K562 (cell line): ENCODE data around the gene CKAP2. TPM values are rescaled to one million over a fixed set of nuclear protein-coding genes. Genes with fewer than 3 reads are reported as not detected.
A peak's percentile ranks its signal among the peaks of the same experiment; 100 is the strongest.

Experiments
- ATAC-seq: fragments of 200-7000 bp; cut with Tn5 transposase; 3 replicates; pipeline ENCODE4 v1.9.1; 2020; ENCODE audit warnings: moderate library complexity
- BruUV-seq: library from RNA; stranded (reverse); fragments of 400-500 nt; replicated peaks from 2 replicates; lab custom pipeline; 2021; lab: Mats Ljungman, UMichigan
- CTCF ChIA-PET: fragments of 300-600 bp; formaldehyde crosslinking; extraction: SDS; loops from one replicate; lab custom pipeline; 2021; ENCODE audit warnings: low intra/inter-chr PET ratio; lab: Yijun Ruan, JAX
- POLR2A ChIA-PET: fragments of 300-600, 350-650 bp; sonication (Branson Sonifier 250); formaldehyde crosslinking; extraction: SDS; loops from one replicate; lab custom pipeline; 2021; ENCODE audit warnings: antibody characterized with exemption, inconsistent platforms; lab: Yijun Ruan, JAX
- DNase-seq, 4 experiments: peaks; one replicate each; pipeline versions ENCODE4 v3.0.0 to v3.0.0-alpha.2; 2011 to 2018; ENCODE audit warnings: low spot score in 3 of 4, mixed read lengths in 3 of 4; ENCODE audit errors: extremely low read depth in 1 of 4
- FAIRE-seq: peaks from 2 replicates; lab custom pipeline; 2011; peaks lifted over from hg19 to GRCh38; lab: Jason Lieb, UNC
- H2AFZ ChIP-seq: 2 replicates; pipeline ENCODE4 v1.6.0; 2011; ENCODE audit warnings: low read depth, low read length, control low read depth, inconsistent platforms
- H3K27ac ChIP-seq: fragments of 200-600 bp; 3 replicates; pipeline ENCODE4 v1.8.0; 2011; ENCODE audit warnings: low read depth, mild to moderate bottlenecking, control low read depth, inconsistent platforms, low read length, moderate library complexity, mixed read lengths; ENCODE audit errors: extremely low read depth
- H3K27me3 ChIP-seq, 2 experiments: fragments of 300-600 bp in 1 of 2; 2 replicates in 1 of 2; 3 replicates in 1 of 2; pipeline versions ENCODE4 v1.6.0 to v1.8.0; 2011; ENCODE audit warnings: inconsistent platforms in 2 of 2, low read length in 2 of 2, mild to moderate bottlenecking in 1 of 2, mixed read lengths in 1 of 2, moderate library complexity in 1 of 2; ENCODE audit not compliant: control insufficient read depth in 2 of 2, insufficient read depth in 2 of 2
- H3K36me3 ChIP-seq: fragments of 300-600 bp; 3 replicates; pipeline ENCODE4 v1.8.0; 2011; ENCODE audit warnings: mild to moderate bottlenecking, low read length, inconsistent platforms; ENCODE audit not compliant: control insufficient read depth, insufficient read depth
- H3K4me1 ChIP-seq, 2 experiments: fragments of 200-600 bp in 1 of 2; replicated peaks in 1 of 2; 2 replicates in 1 of 2; 3 replicates in 1 of 2; pipeline versions ENCODE4 v1.5.1 to v1.8.0; 2011; ENCODE audit warnings: inconsistent platforms in 2 of 2, low read length in 2 of 2, mild to moderate bottlenecking in 1 of 2, mixed read lengths in 1 of 2, moderate library complexity in 1 of 2; ENCODE audit not compliant: control insufficient read depth in 2 of 2, insufficient read depth in 2 of 2
- H3K4me2 ChIP-seq: 2 replicates; pipeline ENCODE4 v1.6.1; 2011; ENCODE audit warnings: low read length, control low read depth, inconsistent platforms, mixed read lengths; ENCODE audit not compliant: insufficient read depth
- H3K4me3 ChIP-seq: fragments of 200-600 bp; sonication (generic), shearing (Covaris generic); 2 replicates; pipeline ENCODE4 v1.5.1; 2016; ENCODE audit warnings: control low read depth, inconsistent platforms
- H3K79me2 ChIP-seq: fragments of 200-600 bp; 3 replicates; pipeline ENCODE4 v1.8.0; 2011; ENCODE audit warnings: low read length, inconsistent platforms; ENCODE audit not compliant: control insufficient read depth, insufficient read depth
- H3K9ac ChIP-seq, 2 experiments: 2 replicates each; pipeline versions ENCODE4 v1.6.0 to v1.6.1; 2011; ENCODE audit warnings: low read depth in 2 of 2, low read length in 2 of 2, control low read depth in 1 of 2, inconsistent platforms in 1 of 2, mild to moderate bottlenecking in 1 of 2, mixed read lengths in 1 of 2; ENCODE audit not compliant: insufficient read depth in 1 of 2
- H3K9me1 ChIP-seq: one replicate; pipeline ENCODE4 v1.6.0; 2011; ENCODE audit warnings: inconsistent platforms, mild to moderate bottlenecking, low read length, moderate library complexity; ENCODE audit not compliant: control insufficient read depth, insufficient read depth
- H3K9me3 ChIP-seq: replicated peaks from 2 replicates; pipeline ENCODE4 v1.5.1; 2011; ENCODE audit warnings: low read depth, low read length, inconsistent platforms; ENCODE audit not compliant: control insufficient read depth, insufficient read depth
- H4K20me1 ChIP-seq: replicated peaks from 2 replicates; pipeline ENCODE4 v1.6.1; 2011; ENCODE audit warnings: low read length, inconsistent platforms, mixed read lengths; ENCODE audit not compliant: control insufficient read depth, insufficient read depth
- ARNT ChIP-seq, 2 experiments: fragments of 450-650 bp; IDR thresholded peaks; 2 replicates each; pipeline ENCODE4 v1.6.1; 2016; ENCODE audit warnings: mild to moderate bottlenecking in 1 of 2
- COPS2 ChIP-seq: fragments of 450-650 bp; conservative IDR thresholded peaks from 2 replicates; pipeline ENCODE4 v1.6.1; 2016; ENCODE audit warnings: mild to moderate bottlenecking, moderate library complexity
- CTCF ChIP-seq, 3 experiments: IDR thresholded peaks in 2 of 3; conservative IDR thresholded peaks in 1 of 3; 2 replicates each; pipeline ENCODE4 v1.5.1; 2011 to 2012; ENCODE audit warnings: low read length in 3 of 3, mild to moderate bottlenecking in 3 of 3, control low read depth in 2 of 3, improper control_type of control experiment in 1 of 3, inconsistent platforms in 1 of 3, low read depth in 1 of 3, mixed read lengths in 1 of 3, moderate library complexity in 1 of 3; ENCODE audit not compliant: insufficient read depth in 2 of 3
- FOSL1 ChIP-seq: fragments of 200-800 bp; sonication (Bioruptor generic); conservative IDR thresholded peaks from 2 replicates; pipeline ENCODE4 v1.6.1; 2016; ENCODE audit warnings: missing genetic modification characterization, missing compliant biosample characterization
- KHSRP ChIP-seq: fragments of 450-650 bp; IDR thresholded peaks from 2 replicates; pipeline ENCODE4 v1.6.1; 2017
- NR2C2 ChIP-seq, 2 experiments: fragments of 200-800 bp in 1 of 2; sonication (Bioruptor generic) in 1 of 2; sonication (generic) in 1 of 2; formaldehyde crosslinking in 1 of 2; IDR thresholded peaks; 2 replicates each; pipeline versions ENCODE4 v1.6.1 to v1.8.0; 2016 to 2022; ENCODE audit warnings: mild to moderate bottlenecking in 1 of 2, missing compliant biosample characterization in 1 of 2, missing genetic modification characterization in 1 of 2, missing genetic modification reagents in 1 of 2
- RBM14 ChIP-seq: fragments of 200-400 bp; formaldehyde crosslinking; IDR thresholded peaks from 2 replicates; pipeline ENCODE4 v1.6.1; 2018; ENCODE audit warnings: low read depth, mild to moderate bottlenecking, low read length, moderate library complexity, borderline replicate concordance; ENCODE audit not compliant: insufficient read depth
- SAFB ChIP-seq: fragments of 200-400 bp; formaldehyde crosslinking; IDR thresholded peaks from 2 replicates; pipeline ENCODE4 v1.6.1; 2017; ENCODE audit warnings: low read depth, low read length, borderline replicate concordance
- TFE3 ChIP-seq: fragments of 450-650 bp; formaldehyde crosslinking; IDR thresholded peaks from 2 replicates; pipeline ENCODE4 v1.4.0; 2020; ENCODE audit warnings: mild to moderate bottlenecking, mixed read lengths
- YBX1 ChIP-seq: fragments of 450-650 bp; IDR thresholded peaks from 2 replicates; pipeline ENCODE4 v1.7.1; 2016; ENCODE audit warnings: mild to moderate bottlenecking
- ZFP30 ChIP-seq: fragments of 250-450 bp; sonication (Bioruptor Pico); IDR thresholded peaks from 2 replicates; pipeline ENCODE4 v1.8.0; 2022; ENCODE audit warnings: moderate library complexity, mild to moderate bottlenecking, inconsistent platforms, borderline replicate concordance
- ZNF133 ChIP-seq: fragments of 250-450 bp; sonication (Bioruptor Pico); IDR thresholded peaks from 2 replicates; pipeline ENCODE4 v1.4.0; 2020; ENCODE audit warnings: mild to moderate bottlenecking
- ZNF165 ChIP-seq: fragments of 250-450 bp; sonication (Bioruptor Pico); IDR thresholded peaks from 2 replicates; pipeline ENCODE4 v1.4.0; 2020; ENCODE audit warnings: borderline replicate concordance
- ZNF780A ChIP-seq: fragments of 250-450 bp; sonication (Bioruptor Pico); IDR thresholded peaks from 2 replicates; pipeline ENCODE4 v1.5.0; 2021; ENCODE audit warnings: mild to moderate bottlenecking
- WGBS: fragments of 100-300 bp; shearing (Covaris generic); methylation state at CpG from one replicate; pipeline ENCODE4 v1.1.6; 2016; ENCODE audit warnings: low coverage, mixed read lengths; ENCODE audit not compliant: insufficient coverage; ENCODE audit errors: missing lambda C conversion rate; 5-methylcytosine and 5-hydroxymethylcytosine counted together
- in situ Hi-C: fragments of 300-500 bp; cut with MboI; formaldehyde crosslinking; loops from 4 replicates; pipeline ENCODE4 v1.15.0; 2018; ENCODE audit warnings: inconsistent platforms, mixed read lengths
- intact Hi-C: fragments of 100-400 bp; cut with micrococcal nuclease; formaldehyde crosslinking; loops from 2 replicates; pipeline ENCODE4 v1.14.2; 2022
- polyA plus RNA-seq, 8 experiments: library from polyadenylated mRNA; depleted of rRNA in 4 of 8; stranded (reverse) in 5 of 8; unstranded in 3 of 8; fragments of >200 nt; fragmentation: Nextera tagmentation in 2 of 8; fragmentation: Illumina TruSeq in 1 of 8; extraction: Ambion mirVana in 2 of 8; extraction: Trizol in 1 of 8; gene quantifications; 2 replicates each; pipeline versions ENCODE4 v1.2.1 to v1.2.3, GENCODE V29; 2011 to 2014; ENCODE audit warnings: inconsistent platforms in 1 of 8, missing spikeins in 1 of 8
- total RNA-seq, 7 experiments: library from RNA; depleted of rRNA in 6 of 7; stranded (reverse); fragments of >200 nt in 6 of 7; fragmentation: Illumina TruSeq in 2 of 7; extraction: Trizol in 2 of 7; gene quantifications; 2 replicates each; pipeline versions ENCODE4 v1.2.1 to v1.2.3, GENCODE V29; 2011 to 2021; ENCODE audit warnings: low replicate concordance in 1 of 7
- TF ChIP-seq, protein P1 (sequence below): fragments of 200-800 bp; sonication (Bioruptor generic); IDR thresholded peaks from 2 replicates; pipeline ENCODE4 v1.6.1; 2017; ENCODE audit warnings: missing genetic modification characterization, missing compliant biosample characterization

Gene CKAP2
- total and polyA plus RNA-seq, 9 of the 15 experiments (the other 6 are each of a cell fraction or from before 2014, with no cell fraction given): 21.9 to 63.5 (median 34.8) TPM

DNA sequence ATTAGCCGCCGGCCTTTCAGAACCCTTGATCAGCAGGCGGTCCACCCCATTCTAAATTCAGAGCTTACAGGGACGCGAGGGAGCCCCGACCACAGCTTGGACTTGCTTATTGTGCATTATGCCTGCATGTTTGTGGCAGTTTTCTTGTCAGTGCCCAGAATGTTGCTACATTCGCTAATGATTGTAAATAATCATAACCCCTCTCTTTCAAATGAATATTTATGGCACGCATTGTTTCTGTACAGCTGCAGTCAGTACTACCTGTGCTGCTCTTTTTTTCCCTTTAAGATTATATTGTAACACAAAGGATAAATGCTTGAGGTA, 4.5 kb upstream of the CKAP2 start (continued):
- 0 out of 2 replicates have a peak, but pooled peaks have one; percentile 5 for TF ChIP-seq FOSL1 (tag)

- ChIA-PET CTCF (interaction anchor here (0.7 to 0.8 kb wide), 3 partner anchors 324 to 1325 kb away, joined by 3 read pairs; no protein-coding TSS in a partner anchor), POLR2A (interaction anchor here (1.5 kb wide), 1 partner anchor 102 kb away, joined by 7 read pairs; no protein-coding TSS in a partner anchor)
- intact Hi-C loops: loop anchor here (2.0 to 10.0 kb wide), 4 partner anchors 104 to 456 kb away; partner anchors contain the start of genes NEK3 and SUGT1
- Histone ChIP-seq H3K4me1 (peaks cover 0 to 9% of the 10 kb centered on the region in 2 experiments; a peak in 4 of 5 replicates), H3K9ac (no peak overlapping the region), H2AFZ (no peak overlapping the region), H3K27me3 (no peaks in the 10 kb centered on the region), H4K20me1 (no peaks in the 10 kb centered on the region), H3K4me3 (no peak overlapping the region), H3K79me2 (peaks cover 54% of the 10 kb centered on the region), H3K4me2 (no peak overlapping the region), H3K9me1 (no peaks in the 10 kb centered on the region), H3K36me3 (peaks cover 15% of the 10 kb centered on the region; the same call in 2 of the 3 replicates), H3K9me3 (no peaks in the 10 kb centered on the region; the same call in 1 of the 2 replicates), H3K27ac (no peak overlapping the region)
- DNase-seq (no peak), FAIRE-seq (no peak), ATAC-seq (no peak)
- in situ Hi-C loops: no loop called here
- no TSS peak for BruUV-seq
- 89% methylated on average over 7 of the region's 24 CpGs for WGBS
- TF ChIP-seq RBM14 (no peak), NR2C2 (CRISPR knock-in tag; IDR thresholded peaks at IDR 0.05) (no peak), NR2C2 (tag; IDR thresholded peaks at IDR 0.05) (no peak), SAFB (no peak), ZNF165 (CRISPR knock-in tag) (no peak), KHSRP (no peak), ARNT (IDR thresholded peaks at IDR 0.05) (no peak), CTCF (IDR thresholded peaks at IDR 0.05 in 2 of 3, conservative IDR thresholded peaks at IDR 0.05 in 1 of 3; ENCODE audit: insufficient read depth in 2 of 3, low read depth in 1 of 3, low read length in 3 of 3) (no peak), COPS2 (no peak), YBX1 (no peak), ZNF133 (no peak), ZNF780A (CRISPR knock-in tag) (no peak), ZFP30 (CRISPR knock-in tag) (no peak), TFE3 (CRISPR knock-in tag) (no peak)
- TF ChIP-seq, protein P1, sequence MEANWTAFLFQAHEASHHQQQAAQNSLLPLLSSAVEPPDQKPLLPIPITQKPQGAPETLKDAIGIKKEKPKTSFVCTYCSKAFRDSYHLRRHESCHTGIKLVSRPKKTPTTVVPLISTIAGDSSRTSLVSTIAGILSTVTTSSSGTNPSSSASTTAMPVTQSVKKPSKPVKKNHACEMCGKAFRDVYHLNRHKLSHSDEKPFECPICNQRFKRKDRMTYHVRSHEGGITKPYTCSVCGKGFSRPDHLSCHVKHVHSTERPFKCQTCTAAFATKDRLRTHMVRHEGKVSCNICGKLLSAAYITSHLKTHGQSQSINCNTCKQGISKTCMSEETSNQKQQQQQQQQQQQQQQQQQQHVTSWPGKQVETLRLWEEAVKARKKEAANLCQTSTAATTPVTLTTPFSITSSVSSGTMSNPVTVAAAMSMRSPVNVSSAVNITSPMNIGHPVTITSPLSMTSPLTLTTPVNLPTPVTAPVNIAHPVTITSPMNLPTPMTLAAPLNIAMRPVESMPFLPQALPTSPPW (CRISPR knock-in tag): no peak
These were observed 4.0 kb upstream of the CKAP2 start for GRCh38 chr13:52451135-52451804.
